NB4 (cell line): ENCODE data around the gene SHB.

Source experiments
- POLR2A ChIP-seq: IDR thresholded peaks from 2 replicates; pipeline ENCODE4 v1.6.1; 2011; ENCODE audit warnings: mild to moderate bottlenecking; ENCODE audit not compliant: insufficient read length; ENCODE audit errors: extremely low read depth
- TF ChIP-seq, protein P1 (sequence below): IDR thresholded peaks from one replicate; pipeline ENCODE4 v1.5.1; 2012; ENCODE audit warnings: low read depth, low read length
- TF ChIP-seq, protein P2 (sequence below): IDR thresholded peaks from 2 replicates; pipeline ENCODE4 v1.6.1; 2011; ENCODE audit warnings: low read depth, low read length

DNA sequence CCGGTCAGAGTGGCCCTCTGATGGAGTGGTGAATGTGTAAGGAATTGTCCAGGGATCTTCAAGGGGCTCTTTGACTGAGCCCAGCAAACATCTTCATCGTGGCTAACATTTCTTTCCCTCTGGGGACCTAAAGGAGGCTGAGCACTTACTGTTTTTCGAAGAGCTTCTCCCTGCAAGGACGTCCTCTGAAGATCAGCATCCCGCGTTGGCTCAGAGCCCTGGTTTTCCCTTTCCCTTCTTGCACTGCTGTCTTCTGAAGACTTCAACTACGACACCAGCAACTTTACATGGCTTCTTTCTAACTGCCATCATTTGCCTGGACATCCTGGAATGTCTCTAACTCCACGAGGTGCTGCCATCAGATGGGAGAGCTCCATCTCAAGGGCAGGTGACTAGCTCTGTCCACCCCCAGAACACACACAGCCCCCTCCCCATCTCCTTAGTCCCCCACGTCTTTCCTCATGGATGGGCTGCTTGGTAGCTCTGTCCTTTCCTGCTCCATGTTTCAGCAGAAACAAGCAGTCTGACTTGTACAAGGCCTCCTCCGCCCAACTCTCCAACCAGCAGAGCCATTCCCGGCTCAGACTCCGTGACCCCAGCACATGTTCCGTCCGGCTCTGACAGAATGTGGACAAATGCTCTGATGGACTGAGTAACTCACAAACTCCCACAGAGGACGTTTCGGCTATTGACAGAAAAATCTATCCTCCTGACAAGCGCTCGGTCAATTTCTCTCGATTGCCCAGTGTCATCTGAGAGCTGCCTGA, 17.1 kb downstream of the SHB start:
- TF ChIP-seq, protein P1, sequence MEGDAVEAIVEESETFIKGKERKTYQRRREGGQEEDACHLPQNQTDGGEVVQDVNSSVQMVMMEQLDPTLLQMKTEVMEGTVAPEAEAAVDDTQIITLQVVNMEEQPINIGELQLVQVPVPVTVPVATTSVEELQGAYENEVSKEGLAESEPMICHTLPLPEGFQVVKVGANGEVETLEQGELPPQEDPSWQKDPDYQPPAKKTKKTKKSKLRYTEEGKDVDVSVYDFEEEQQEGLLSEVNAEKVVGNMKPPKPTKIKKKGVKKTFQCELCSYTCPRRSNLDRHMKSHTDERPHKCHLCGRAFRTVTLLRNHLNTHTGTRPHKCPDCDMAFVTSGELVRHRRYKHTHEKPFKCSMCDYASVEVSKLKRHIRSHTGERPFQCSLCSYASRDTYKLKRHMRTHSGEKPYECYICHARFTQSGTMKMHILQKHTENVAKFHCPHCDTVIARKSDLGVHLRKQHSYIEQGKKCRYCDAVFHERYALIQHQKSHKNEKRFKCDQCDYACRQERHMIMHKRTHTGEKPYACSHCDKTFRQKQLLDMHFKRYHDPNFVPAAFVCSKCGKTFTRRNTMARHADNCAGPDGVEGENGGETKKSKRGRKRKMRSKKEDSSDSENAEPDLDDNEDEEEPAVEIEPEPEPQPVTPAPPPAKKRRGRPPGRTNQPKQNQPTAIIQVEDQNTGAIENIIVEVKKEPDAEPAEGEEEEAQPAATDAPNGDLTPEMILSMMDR: no peak
- TF ChIP-seq POLR2A: no peak
- TF ChIP-seq, protein P2, sequence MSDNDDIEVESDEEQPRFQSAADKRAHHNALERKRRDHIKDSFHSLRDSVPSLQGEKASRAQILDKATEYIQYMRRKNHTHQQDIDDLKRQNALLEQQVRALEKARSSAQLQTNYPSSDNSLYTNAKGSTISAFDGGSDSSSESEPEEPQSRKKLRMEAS: no peak
